ENCODE results near the gene KCNIP4. TPM values are rescaled to one million over a fixed set of nuclear protein-coding genes. Genes with fewer than 3 reads are reported as not detected.

KCNIP4 gene
- total and polyA plus RNA-seq, 9 of the 15 experiments (the other 6 are each of a cell fraction or from before 2014, with no cell fraction given), result 0.25 to 0.41 TPM; not detected in 7

DNA sequence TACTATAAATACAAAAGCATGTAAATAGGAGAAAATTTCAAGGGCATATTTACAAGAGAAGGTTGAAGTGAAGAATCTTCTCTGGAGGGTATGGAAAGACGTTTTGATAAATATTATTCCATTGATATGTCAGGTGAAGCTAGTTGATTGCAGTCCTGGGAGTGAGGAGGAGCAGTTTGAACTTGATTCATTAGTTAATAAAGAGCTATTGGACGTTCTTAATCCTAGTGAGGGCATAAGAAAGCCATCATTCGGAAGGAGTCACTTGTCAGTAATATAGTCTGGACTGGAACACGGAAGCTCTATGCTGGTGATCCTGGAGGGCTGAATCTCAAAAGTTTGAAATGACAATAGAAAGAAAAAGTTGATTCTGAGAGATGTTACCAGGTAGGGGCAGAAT is 793.2 kb downstream of the KCNIP4 start (continued):
- TF ChIP-seq, protein P1, sequence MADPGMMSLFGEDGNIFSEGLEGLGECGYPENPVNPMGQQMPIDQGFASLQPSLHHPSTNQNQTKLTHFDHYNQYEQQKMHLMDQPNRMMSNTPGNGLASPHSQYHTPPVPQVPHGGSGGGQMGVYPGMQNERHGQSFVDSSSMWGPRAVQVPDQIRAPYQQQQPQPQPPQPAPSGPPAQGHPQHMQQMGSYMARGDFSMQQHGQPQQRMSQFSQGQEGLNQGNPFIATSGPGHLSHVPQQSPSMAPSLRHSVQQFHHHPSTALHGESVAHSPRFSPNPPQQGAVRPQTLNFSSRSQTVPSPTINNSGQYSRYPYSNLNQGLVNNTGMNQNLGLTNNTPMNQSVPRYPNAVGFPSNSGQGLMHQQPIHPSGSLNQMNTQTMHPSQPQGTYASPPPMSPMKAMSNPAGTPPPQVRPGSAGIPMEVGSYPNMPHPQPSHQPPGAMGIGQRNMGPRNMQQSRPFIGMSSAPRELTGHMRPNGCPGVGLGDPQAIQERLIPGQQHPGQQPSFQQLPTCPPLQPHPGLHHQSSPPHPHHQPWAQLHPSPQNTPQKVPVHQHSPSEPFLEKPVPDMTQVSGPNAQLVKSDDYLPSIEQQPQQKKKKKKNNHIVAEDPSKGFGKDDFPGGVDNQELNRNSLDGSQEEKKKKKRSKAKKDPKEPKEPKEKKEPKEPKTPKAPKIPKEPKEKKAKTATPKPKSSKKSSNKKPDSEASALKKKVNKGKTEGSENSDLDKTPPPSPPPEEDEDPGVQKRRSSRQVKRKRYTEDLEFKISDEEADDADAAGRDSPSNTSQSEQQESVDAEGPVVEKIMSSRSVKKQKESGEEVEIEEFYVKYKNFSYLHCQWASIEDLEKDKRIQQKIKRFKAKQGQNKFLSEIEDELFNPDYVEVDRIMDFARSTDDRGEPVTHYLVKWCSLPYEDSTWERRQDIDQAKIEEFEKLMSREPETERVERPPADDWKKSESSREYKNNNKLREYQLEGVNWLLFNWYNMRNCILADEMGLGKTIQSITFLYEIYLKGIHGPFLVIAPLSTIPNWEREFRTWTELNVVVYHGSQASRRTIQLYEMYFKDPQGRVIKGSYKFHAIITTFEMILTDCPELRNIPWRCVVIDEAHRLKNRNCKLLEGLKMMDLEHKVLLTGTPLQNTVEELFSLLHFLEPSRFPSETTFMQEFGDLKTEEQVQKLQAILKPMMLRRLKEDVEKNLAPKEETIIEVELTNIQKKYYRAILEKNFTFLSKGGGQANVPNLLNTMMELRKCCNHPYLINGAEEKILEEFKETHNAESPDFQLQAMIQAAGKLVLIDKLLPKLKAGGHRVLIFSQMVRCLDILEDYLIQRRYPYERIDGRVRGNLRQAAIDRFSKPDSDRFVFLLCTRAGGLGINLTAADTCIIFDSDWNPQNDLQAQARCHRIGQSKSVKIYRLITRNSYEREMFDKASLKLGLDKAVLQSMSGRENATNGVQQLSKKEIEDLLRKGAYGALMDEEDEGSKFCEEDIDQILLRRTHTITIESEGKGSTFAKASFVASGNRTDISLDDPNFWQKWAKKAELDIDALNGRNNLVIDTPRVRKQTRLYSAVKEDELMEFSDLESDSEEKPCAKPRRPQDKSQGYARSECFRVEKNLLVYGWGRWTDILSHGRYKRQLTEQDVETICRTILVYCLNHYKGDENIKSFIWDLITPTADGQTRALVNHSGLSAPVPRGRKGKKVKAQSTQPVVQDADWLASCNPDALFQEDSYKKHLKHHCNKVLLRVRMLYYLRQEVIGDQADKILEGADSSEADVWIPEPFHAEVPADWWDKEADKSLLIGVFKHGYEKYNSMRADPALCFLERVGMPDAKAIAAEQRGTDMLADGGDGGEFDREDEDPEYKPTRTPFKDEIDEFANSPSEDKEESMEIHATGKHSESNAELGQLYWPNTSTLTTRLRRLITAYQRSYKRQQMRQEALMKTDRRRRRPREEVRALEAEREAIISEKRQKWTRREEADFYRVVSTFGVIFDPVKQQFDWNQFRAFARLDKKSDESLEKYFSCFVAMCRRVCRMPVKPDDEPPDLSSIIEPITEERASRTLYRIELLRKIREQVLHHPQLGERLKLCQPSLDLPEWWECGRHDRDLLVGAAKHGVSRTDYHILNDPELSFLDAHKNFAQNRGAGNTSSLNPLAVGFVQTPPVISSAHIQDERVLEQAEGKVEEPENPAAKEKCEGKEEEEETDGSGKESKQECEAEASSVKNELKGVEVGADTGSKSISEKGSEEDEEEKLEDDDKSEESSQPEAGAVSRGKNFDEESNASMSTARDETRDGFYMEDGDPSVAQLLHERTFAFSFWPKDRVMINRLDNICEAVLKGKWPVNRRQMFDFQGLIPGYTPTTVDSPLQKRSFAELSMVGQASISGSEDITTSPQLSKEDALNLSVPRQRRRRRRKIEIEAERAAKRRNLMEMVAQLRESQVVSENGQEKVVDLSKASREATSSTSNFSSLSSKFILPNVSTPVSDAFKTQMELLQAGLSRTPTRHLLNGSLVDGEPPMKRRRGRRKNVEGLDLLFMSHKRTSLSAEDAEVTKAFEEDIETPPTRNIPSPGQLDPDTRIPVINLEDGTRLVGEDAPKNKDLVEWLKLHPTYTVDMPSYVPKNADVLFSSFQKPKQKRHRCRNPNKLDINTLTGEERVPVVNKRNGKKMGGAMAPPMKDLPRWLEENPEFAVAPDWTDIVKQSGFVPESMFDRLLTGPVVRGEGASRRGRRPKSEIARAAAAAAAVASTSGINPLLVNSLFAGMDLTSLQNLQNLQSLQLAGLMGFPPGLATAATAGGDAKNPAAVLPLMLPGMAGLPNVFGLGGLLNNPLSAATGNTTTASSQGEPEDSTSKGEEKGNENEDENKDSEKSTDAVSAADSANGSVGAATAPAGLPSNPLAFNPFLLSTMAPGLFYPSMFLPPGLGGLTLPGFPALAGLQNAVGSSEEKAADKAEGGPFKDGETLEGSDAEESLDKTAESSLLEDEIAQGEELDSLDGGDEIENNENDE (IDR thresholded peaks at IDR 0.05; ENCODE audit: low read depth, low read length), result no peak
- TF ChIP-seq SMAD1 (IDR thresholded peaks at IDR 0.05; ENCODE audit: low read depth, low read length, partially characterized antibody), result no peak
- no peak for TF ChIP-seq SIN3A (IDR thresholded peaks at IDR 0.05; ENCODE audit: borderline replicate concordance in 2 of 2, control insufficient read depth in 1 of 2, low read depth in 2 of 2, low read length in 2 of 2)
- TF ChIP-seq, protein P2, sequence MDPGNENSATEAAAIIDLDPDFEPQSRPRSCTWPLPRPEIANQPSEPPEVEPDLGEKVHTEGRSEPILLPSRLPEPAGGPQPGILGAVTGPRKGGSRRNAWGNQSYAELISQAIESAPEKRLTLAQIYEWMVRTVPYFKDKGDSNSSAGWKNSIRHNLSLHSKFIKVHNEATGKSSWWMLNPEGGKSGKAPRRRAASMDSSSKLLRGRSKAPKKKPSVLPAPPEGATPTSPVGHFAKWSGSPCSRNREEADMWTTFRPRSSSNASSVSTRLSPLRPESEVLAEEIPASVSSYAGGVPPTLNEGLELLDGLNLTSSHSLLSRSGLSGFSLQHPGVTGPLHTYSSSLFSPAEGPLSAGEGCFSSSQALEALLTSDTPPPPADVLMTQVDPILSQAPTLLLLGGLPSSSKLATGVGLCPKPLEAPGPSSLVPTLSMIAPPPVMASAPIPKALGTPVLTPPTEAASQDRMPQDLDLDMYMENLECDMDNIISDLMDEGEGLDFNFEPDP (CRISPR knock-in tag; IDR thresholded peaks at IDR 0.05), result no peak
